DMS 273 treated with DMSO at 0.1 percent for 48 hours (cell line): Measurements from ENCODE around the gene RAB15.

Experiments used
- DNase-seq: peaks from one replicate; lab custom pipeline; 2025; lab: John Stamatoyannopoulos, UW

Gene RAB15

DNA sequence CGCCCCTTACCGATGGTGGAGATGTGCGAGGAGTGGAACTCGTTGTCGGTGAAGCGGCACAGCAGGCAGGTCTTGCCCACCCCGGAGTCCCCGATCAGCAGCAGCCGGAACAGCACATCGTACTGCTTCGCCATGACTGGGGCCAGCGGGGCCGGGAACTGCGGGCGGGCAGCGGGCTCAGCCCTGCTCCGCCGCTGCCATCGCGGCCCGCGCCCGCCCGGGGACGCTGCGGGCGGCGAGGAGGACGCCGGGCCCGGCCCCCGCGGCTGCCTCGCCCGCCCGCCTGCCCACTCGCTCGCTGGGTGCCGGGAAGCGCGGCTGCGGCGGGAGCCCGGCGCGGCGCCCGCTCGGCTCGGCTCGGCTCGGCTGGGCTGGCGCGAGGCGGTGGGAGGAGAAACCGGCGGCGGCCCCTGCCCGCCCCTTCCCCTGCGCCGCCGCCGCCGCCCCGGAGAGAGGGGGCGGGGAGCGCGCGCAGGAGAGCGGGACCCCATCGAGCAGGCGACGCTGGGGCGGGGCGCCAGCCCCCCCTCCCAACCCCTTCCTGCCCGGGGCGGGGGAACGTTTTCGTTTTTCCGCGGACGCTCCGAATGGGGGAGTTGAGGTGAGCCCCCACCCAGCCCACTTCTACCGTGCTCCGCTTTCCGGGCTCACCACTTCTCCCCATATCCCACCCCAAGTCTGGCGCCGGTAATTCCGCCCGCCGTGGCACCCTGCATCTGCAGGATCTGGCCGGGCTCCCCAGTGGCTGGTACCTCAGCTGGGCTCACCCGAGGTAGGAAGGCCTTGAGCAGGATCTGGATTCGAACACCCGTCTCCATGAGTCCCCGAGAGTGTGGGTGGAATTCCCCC lies at the start of gene RAB15:
RAB15 (minus strand) TSS at position 394 of the 849 bp plus-strand sequence; CDS start at position 134, 260 bp downstream.
- peak; percentile 6 for DNase-seq

DNA sequence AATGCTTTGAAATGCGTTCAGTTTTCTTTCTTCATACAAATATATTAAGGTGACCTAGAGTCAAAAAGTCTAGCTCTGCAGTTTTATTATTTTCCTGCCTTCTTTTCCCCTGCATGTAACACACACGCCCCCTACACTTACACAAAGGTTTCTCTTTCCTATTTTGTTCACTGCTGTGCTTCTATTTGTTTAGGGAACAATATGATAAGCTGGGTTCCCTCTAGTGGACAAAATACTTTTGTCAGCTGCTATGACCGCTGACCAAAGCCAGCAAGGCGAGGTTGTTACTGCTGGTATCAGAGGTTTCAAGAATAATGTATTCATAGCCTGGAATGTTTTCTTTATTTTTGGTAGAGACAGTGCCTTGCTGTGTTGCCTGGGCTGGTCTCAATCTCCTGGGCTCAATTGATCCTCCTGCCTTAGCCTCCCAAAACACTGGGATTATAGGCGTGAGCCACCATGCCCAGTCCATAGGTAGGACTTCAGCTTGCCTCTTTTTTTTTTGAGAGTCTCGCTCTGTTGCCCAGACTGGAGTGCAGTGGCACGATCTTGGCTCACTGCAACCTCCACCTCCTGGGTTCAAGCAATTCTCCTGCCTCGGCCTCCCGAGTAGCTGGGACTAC lies 47.9 kb upstream of the RAB15 start:
- no peak for DNase-seq

DNA sequence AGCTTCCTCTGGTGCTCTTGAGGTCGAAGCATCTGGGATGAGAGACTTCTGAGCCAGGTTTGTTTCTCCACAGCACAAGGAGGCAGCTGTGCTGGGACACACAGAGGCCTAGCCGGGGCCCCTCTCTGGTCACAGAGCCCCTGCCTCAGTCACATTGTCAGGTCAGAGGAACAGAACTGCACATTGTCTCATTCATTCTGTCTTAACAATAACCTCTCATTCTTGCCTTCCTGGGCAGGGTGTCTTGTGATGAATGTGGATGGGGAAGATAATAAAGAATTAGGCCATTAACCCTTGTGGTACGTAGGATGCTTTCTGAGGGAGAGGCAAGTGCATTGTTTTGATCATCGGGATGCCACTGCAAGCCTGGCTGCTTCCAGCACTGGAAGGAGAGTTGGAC lies 44.3 kb upstream of the RAB15 start:
- no peak for DNase-seq

DNA sequence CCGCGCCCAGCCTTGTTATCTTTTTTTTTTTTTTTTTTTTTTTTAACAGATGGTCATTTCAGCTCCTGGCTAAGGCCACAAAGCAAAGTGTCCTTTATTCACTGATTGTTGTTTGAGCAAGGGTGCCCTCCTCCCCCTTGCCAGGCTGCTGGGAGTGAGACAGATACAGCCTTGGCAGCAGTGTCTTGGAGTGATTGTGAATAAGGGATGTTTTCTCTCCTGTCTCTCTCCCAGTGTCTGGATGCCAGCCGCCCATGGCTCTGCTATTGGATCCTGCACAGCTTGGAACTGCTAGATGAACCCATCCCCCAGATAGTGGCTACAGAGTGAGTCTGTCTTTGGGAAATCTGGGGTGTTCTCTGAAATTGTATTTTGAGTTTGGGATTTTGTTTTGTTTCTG lies 43.3 kb upstream of the RAB15 start:
- no peak for DNase-seq

DNA sequence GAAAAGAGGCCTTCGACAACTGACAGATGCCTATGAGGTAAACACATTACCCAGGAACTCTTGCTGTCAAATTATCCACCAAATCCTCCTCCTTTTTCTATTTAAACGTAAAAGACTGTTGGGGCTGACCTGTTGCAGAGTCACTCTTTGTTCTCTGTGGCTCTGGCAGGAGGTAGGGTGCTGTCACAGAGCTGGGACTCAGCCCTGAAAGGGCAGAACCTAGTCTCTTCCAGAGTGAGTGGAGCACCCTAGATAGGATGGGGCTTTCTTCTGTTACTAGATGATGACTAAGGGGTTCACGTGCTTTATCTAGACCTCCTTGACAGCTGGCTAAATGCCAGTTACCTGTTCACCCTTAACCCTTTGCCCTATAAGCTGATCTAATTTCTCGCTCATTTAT lies 40.2 kb upstream of the RAB15 start:
- no peak for DNase-seq

DNA sequence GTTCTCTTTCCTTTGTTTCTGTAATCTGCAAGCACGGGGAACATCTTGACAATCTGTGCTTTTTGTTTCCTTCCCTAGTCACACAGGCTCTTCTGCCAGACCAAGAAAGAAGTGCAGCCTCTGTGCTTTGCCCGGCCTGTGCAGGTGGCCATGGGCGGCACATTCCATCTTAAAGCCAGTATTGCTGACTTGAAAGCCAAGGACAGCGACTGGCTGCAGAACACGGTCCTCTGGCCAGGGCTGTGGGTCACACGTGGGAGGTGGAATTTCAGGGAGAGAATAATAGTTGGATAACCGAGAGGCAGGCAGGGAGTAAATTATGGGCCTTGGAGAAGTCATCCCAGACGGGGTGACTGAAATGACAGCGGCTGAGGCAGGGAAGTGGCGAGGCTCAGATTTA lies 39.4 kb upstream of the RAB15 start:
- DNase-seq, result no peak

DNA sequence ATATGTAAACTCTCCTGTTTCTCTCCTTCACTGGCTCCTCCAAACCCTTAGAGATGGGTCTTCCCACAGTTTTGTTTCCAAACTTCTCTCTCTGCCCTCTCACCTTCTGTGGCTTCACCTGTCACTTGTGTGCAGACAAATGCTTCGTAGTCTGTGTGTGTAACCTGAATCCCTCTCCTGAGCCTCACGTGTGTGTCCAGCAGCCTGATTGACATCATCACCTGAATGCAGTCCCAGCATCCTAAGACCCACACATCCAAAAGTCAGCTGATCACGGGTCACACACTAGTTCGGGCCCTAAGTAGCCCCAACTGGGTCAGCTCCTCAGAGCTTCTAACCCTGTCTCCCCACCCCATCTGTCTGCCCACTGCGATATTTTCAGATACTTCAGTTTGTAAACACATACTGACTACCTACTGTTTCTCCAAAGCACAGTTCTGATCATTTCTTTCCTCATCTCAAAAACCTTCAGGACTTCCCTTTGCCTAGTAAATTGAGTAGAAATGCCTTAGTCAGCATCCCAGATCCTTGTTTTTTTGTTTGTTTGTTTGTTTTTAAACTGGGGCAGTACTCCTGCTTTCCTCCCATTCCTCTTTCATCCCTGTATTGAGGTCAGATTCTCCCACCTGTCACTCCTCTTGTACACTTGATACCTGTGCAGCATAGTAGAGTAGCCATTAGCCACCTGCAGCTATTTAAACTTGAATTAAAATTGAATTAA lies 38.2 kb upstream of the RAB15 start:
- no peak for DNase-seq

DNA sequence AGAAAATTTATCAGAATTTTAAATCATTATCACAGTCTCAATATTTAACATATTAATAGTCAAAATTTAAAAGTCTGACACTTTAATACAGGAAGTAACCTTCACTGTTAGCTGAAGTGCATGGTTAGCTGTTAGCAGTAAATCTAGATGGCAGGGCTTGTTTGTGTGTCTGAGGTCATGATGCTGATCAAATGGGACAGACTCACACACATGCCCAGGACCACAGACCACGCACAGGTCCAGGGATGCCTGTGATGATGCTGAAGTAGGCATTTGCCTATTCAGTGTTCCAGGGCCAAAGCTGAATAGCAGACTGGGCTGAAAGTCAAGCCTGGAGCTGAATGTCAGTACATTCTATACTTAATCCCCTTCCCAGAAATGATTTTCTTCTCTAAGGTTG lies 35.1 kb upstream of the RAB15 start:
- DNase-seq, result no peak

DNA sequence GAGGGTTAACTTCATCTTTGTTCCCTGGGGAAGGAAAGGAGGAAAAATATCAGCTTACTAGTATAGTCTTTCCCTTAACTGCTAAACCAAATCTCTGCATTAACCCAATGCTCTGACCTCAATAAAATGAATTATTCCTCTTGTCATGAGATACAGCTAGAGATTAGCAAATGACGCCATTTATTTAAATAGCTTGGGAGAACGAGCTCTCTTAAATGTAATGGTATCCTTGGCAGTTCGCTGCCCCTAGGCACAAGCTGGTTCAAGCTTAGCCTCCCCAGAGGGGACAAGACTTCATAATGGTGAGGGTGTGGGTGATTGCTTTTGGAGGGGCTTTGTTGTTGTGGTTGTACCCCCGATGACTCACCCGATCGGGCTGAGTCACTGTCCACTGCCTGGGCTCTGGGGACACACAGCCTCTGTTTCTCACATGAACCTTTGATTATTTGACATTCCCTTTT lies 34.2 kb upstream of the RAB15 start:
- no peak for DNase-seq

DNA sequence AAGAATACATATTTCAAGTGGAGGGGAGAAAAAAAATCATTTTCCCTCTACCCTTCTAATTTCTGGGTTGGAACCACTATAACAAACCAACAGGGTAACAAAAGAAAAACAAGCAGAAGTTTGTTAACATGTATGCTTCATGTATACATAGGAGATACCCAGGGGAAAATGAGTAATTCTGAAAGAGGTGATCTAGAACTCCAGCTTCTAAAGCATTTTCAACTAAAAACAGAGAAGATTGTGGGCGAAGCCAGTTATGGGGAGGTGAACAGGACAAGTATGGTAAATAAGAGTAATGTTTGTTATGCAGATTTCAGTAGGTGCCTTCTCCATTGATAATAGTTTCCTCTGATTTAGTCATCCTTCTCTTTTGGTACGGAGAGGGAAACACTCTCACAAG lies 31.3 kb upstream of the RAB15 start:
- no peak for DNase-seq

DNA sequence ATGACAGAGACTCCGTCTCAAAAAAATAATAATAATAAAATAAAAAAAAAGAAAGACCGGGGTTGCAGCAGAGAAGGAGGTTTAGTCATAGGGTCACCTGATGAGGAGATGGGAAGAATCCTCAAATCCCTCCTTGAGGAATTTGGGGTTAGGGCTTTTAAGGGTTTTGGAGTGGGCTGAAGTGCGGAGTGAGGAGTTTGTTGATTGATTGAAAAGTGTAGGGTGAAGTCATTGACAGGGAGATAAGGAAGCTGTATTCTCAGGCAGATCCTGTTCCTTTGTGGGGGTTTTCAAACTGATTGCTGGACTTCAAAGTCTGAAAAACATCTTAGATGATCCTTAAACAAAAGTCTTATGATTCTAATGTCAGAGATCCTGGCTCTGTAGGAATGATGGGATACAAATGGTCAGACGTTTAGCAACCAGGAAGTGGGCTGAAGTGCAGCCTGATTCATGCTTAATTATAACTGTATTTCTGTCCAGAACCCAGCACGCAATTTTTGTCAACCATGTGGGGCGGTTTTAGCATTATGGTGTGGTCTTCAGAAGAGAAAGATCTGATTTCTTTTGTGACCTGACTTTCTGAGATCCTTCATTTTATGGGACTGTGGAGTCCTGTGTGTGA lies 30.6 kb upstream of the RAB15 start:
- no peak for DNase-seq

DNA sequence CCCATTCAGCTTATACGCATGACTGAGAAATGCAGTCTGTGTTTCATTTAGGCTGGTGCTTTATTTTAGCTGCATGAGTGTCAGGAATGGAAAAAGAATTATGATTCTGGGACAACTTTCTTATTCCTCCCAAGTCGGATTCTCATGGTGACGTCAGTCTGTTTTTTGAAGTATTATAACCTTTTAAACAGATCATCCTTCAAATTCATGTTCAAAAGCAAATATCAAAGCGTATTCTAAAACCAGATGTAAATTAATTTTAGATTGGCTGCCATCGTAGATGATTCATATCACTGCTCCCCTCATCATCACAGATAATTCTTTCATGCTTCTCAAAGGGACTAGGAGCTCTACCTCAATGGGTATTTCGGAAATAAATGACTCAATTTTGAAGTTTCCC lies 29.6 kb upstream of the RAB15 start:
- no peak for DNase-seq

DNA sequence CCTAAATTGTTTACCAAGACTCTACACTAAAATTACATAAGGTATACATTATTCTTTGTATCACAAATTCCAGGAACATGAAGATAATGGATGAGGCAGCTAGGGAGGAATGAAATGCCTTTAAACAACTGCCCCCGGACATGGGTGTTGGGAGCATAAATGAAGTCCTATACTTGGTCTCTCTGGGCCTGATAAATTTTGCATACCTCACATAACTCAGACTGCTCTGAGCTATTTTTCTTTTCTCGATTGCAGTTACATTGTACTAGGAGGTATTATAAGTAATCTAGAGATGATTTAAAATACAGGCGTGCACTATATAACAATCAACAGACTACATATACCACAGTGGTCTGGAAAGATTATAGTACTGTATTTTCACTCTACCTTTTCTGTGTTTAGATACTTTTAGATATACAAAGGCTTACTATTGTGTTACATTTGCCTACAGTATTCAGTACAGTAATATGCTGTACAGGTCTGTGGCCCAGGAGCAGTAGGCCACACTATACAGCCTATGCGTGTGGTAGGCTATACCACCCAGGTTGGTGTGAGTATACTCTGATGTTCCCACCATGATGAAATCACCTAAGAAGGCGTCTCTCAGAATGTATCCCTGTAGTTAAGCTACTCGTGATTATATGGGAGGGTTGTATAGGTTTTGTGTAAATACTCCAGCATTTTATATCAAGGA lies 28.9 kb upstream of the RAB15 start:
- no peak for DNase-seq

DNA sequence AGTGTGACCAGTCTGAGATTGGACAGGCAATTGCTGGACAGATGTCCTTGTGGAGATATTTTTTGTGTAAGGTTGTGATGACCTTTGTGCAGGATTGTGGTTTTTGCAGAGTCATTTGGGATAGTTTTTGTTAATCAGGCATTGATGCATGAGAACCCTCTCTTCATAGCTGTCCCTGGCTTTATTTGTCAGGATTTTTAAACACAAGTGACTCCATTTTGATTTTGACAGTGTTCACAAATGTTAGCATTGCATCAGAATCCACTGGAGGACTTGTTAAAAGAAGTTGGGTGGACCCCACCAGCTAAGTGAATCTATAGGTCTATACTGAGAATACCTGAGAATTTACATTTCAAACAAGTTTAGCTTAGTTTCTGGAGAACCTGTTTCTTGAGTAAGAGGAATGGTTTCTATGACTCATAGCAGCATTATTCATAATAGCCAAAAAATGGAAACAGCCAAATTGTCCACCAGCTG lies 26.4 kb upstream of the RAB15 start:
- DNase-seq, result no peak

DNA sequence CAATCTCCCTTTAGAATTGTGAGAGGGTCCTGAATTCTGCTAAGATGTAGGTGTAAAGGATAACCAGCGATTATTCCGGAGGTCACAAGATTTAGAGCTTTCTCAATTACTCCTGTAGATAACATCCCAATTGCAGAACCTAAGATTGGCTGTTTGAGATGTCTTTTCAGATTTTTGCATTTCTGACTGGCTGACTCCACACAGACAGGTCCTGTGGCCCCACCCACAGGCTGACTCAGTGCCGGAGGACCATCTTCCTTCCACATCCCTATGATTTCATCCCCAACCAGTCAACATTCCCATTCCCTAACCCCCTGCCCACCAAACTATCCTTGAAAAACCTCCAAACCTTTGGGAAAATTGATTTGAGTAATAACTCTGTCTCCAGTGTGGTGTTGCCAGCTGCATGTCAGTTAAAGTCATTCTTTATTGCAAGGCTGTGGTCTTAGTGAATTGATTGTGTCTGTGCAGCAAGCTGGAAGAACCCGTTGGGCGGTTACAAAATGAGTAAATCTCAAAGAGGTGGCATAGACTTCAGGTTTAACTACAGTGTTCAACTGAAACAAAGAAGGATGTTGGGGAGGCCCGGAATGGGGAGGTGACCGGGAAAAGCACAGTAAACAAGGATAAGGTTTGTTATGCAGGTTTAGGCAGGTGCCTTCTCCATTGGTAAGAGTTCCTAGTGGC lies 25.1 kb upstream of the RAB15 start:
- no peak for DNase-seq

DNA sequence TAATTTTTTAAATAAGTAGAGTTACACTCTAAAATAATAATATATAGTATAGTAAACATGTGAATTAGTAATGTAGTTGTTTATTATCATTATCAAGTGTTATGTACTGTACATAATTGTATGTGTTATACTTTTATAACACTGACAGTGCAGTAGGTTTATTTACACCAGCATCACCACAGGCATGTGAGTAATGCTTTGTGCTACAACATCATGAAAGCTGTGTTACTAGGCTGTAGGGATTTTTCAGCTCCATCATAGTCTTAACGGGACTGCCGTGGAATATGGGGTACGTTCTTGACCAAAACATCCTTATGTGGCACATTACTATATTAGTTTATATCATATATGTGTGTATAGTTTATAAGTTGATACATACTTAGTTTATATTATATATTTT lies 23.2 kb upstream of the RAB15 start:
- no peak for DNase-seq

DNA sequence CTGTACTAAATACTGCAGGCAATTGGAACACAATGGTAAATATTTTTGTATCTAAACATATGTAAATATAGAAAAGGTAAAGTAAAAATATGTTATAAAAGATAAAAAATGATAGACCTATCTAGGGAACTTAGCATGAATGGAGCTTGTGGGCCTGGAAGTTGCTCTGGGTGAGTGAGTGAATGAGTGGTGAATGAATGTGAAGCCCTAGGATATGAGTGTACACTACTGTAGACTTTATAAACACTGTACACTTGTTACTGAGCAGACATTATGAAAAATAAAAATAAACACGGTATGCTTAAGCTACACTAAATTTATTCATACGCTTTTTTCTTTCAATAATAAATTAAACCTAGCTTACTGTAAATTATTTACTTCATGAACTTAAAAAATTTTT lies 22.4 kb upstream of the RAB15 start:
- DNase-seq, result no peak

DNA sequence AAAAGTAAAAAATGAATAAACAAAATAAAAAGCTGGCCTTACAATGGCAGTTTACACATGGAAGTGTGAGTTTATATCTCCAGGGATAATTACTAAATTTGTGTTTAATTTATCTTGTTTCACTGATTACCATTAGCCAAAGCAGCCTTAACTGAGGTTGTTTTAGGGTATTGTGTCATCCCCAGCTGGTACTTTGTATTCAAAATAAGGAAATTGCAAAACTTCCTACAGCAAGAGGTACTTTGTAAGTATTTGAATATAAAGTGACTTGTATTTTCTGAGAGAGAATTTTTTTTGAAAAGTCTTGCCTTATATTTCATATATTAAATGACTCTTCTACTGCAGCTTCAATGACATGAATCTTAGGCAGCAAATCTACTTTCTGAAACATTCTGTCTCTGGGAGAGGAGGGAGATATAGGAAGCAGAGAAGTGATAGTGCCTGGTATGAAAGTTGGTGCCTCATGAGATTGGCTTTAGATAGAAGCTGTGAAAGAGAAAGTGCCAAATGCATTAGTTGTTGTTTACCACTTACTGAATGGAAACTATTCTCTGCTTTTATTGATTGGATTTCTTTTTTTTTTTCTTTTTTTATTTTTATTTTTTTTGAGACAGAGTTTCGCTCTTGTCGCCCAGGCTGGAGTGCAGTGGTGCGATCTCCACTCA lies 21.3 kb upstream of the RAB15 start:
- DNase-seq, result no peak

DNA sequence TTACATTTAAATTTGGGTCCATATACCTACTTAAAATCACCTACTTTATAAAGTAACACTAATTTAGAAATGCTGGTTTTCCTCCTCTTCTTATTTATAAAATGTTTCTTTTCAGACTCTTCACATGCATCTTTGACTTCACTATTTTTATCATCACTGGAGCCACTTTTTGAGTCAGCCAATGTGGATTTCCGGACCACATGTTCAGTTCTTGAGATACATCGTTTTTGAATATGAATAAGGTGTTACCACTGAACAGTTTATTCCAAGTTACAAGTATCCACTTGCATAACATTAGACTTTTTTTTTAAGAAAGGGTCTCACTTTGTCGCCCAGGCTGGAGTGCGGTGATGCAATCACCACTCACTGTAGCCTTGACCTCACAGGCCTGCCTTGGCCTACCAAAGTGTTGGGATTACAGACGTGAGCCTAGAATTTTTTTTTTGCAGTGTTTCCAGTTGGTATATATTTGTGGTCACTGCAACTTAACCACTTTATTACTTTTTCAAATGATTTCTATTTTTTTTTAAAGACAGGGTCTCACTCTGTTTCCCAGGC lies 20.3 kb upstream of the RAB15 start:
- no peak for DNase-seq

DNA sequence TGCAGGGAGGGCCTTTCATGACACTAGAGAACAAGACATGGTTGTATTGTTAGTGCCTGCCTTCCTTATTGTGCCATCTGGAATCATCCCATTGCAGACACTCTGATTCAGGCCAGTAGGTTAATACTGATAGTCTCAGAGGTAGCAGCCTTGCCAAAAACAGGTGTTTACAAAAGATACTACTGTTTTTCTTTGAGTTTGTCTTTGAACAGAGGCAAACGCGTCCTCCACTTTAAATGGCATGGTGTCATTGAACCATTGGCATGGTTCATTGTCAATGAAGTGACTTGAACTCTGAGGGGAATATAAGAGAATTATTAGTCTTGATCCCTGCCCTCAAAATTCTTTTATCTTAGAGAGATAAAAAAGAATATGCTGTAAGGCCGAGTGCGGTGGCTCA lies 18.8 kb upstream of the RAB15 start:
- DNase-seq, result no peak
